Calu3 (cell line): ENCODE measurements around the gene ZBTB16. TPM values are rescaled to one million over a fixed set of nuclear protein-coding genes. Genes with fewer than 3 reads are reported as not detected.

Source experiments
- BruUV-seq: library from RNA; stranded (reverse); fragments of 400-500 nt; replicated peaks from 2 replicates; lab custom pipeline; 2021; lab: Mats Ljungman, UMichigan
- CTCF ChIA-PET: fragments of 300-600 bp; sonication (Branson Sonifier 250); formaldehyde crosslinking; loops from one replicate; lab custom pipeline; 2022; ENCODE audit warnings: antibody characterized with exemption; lab: Charles Lee
- DNase-seq: peaks from one replicate; pipeline ENCODE4 v3.0.0; 2022
- H3K27ac Mint-ChIP-seq: one replicate; pipeline ENCODE4 v1.8.0; 2022; ENCODE audit warnings: mixed read lengths; ENCODE audit not compliant: unreplicated experiment
- H3K27me3 Mint-ChIP-seq: one replicate; pipeline ENCODE4 v1.8.0; 2022; ENCODE audit warnings: mixed read lengths; ENCODE audit not compliant: unreplicated experiment
- H3K36me3 Mint-ChIP-seq: one replicate; pipeline ENCODE4 v1.8.0; 2022; ENCODE audit warnings: mild to moderate bottlenecking, moderate library complexity, mixed read lengths; ENCODE audit not compliant: insufficient read depth, unreplicated experiment
- H3K4me1 Mint-ChIP-seq: one replicate; pipeline ENCODE4 v1.8.0; 2022; ENCODE audit warnings: mild to moderate bottlenecking, low read depth, mixed read lengths; ENCODE audit not compliant: unreplicated experiment
- H3K4me3 Mint-ChIP-seq: one replicate; pipeline ENCODE4 v1.8.0; 2022; ENCODE audit warnings: mild to moderate bottlenecking, low read depth, moderate library complexity, mixed read lengths; ENCODE audit not compliant: unreplicated experiment
- H3K9me3 Mint-ChIP-seq: one replicate; pipeline ENCODE4 v1.8.0; 2022; ENCODE audit warnings: low read depth, mixed read lengths; ENCODE audit not compliant: unreplicated experiment
- CTCF ChIP-seq: fragments of 200-600 bp; IDR thresholded peaks from one replicate; pipeline ENCODE4 v1.8.0; 2022; ENCODE audit warnings: antibody characterized with exemption; ENCODE audit not compliant: unreplicated experiment
- intact Hi-C: fragments of 100-400 bp; cut with micrococcal nuclease; formaldehyde crosslinking; loops from one replicate; pipeline ENCODE4 v1.10.0; 2022; ENCODE audit not compliant: unreplicated experiment
- total RNA-seq: library from RNA; stranded (reverse); gene quantifications from 2 replicates; pipeline ENCODE4 v1.2.3, GENCODE V29; 2022

Gene ZBTB16
- total RNA-seq, 1 experiment from 2014 or later, result not detected

- no peaks in the 10 kb centered on the region for H3K4me1 Mint-ChIP-seq
- peaks cover 49% of the 10 kb centered on the region for H3K27me3 Mint-ChIP-seq
- no peaks in the 10 kb centered on the region for H3K9me3 Mint-ChIP-seq
- H3K27ac Mint-ChIP-seq, result no peak overlapping the region
- no TSS peak for BruUV-seq
- no peaks in the 10 kb centered on the region for H3K36me3 Mint-ChIP-seq
- intact Hi-C loops, result no loop called here
- H3K4me3 Mint-ChIP-seq, result no peak overlapping the region
- DNase-seq, result no peak
- CTCF ChIA-PET, result no interaction called here
- no peak for TF ChIP-seq CTCF
Observed at GRCh38 chr11:114053406-114053805, 6.1 kb upstream of the ZBTB16 start.

GRCh38 chr11:114054806-114055205 is 4.7 kb upstream of the ZBTB16 start:
- Mint-ChIP-seq H3K9me3 (no peaks in the 10 kb centered on the region), H3K36me3 (no peaks in the 10 kb centered on the region), H3K4me3 (no peak overlapping the region), H3K27me3 (peaks cover 63% of the 10 kb centered on the region), H3K4me1 (no peaks in the 10 kb centered on the region), H3K27ac (no peak overlapping the region)
- no TSS peak for BruUV-seq
- DNase-seq, result no peak
- intact Hi-C loops, result no loop called here
- CTCF ChIA-PET, result interaction anchor here (0.7 kb wide), 1 partner anchor 21 kb away, joined by 3 read pairs; no protein-coding TSS in a partner anchor
- TF ChIP-seq CTCF, result no peak

- H3K4me3 Mint-ChIP-seq, result no peak overlapping the region
- intact Hi-C loops, result no loop called here
- DNase-seq, result no peak
- H3K36me3 Mint-ChIP-seq, result no peaks in the 10 kb centered on the region
- no peak overlapping the region for H3K27ac Mint-ChIP-seq
- no peaks in the 10 kb centered on the region for H3K4me1 Mint-ChIP-seq
- TF ChIP-seq CTCF, result no peak
- H3K27me3 Mint-ChIP-seq, result peaks cover 79% of the 10 kb centered on the region
- CTCF ChIA-PET, result no interaction called here
- no TSS peak for BruUV-seq
- no peaks in the 10 kb centered on the region for H3K9me3 Mint-ChIP-seq
Observed at GRCh38 chr11:114056409-114056808, 3.1 kb upstream of the ZBTB16 start.

GRCh38 chr11:114057147-114057546 is 2.4 kb upstream of the ZBTB16 start:
- H3K4me1 Mint-ChIP-seq, result no peaks in the 10 kb centered on the region
- no peaks in the 10 kb centered on the region for H3K9me3 Mint-ChIP-seq
- no peak for DNase-seq
- no peak overlapping the region for H3K4me3 Mint-ChIP-seq
- no peak for TF ChIP-seq CTCF
- H3K36me3 Mint-ChIP-seq, result peaks cover 4% of the 10 kb centered on the region
- BruUV-seq, result no TSS peak
- CTCF ChIA-PET, result no interaction called here
- peaks cover 85% of the 10 kb centered on the region for H3K27me3 Mint-ChIP-seq
- H3K27ac Mint-ChIP-seq, result no peak overlapping the region
- intact Hi-C loops, result no loop called here
